Ecto neural progenitor cell (in vitro differentiated cells): Measurements from ENCODE around the gene DNAAF5.

Source experiments
- DNase-seq: peaks from one replicate; pipeline ENCODE4 v3.0.0-alpha.2; 2018; ENCODE audit warnings: low spot score

Gene DNAAF5

GRCh38 chr7:834277-834676 is 107.8 kb downstream of the DNAAF5 start:
- DNase-seq = no peak

- DNase-seq = no peak
Measured at GRCh38 chr7:835021-835420, 108.5 kb downstream of the DNAAF5 start.

- DNase-seq = no peak
Measured at GRCh38 chr7:835485-836401, 109.2 kb downstream of the DNAAF5 start.
